SW480 (cell line): ENCODE measurements around the gene CHST13.

Source experiments
- DNase-seq: peaks from one replicate; pipeline ENCODE4 v3.0.0-alpha.2; 2016; ENCODE audit warnings: low spot score

CHST13 gene

DNA sequence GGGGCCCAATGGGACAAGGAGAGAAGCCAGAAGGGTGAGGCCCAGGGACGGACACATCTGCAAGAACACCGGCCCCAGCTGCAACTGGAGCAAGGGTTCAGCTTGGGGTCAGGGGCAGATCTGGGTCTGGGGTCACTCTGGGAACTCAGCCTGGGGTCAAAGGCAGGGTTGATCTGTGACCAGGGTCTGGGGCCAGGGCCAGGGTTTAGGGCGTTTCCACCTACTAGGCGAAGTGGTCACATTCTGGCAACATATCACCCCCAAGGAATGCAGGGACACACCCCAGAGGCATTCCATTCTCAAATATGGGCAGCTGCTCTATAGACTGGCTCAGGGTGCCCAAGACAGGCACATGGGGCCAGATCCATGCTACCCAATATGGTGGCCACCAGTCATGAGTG is 15.4 kb upstream of the CHST13 start:
- DNase-seq, result peak; percentile 93

DNA sequence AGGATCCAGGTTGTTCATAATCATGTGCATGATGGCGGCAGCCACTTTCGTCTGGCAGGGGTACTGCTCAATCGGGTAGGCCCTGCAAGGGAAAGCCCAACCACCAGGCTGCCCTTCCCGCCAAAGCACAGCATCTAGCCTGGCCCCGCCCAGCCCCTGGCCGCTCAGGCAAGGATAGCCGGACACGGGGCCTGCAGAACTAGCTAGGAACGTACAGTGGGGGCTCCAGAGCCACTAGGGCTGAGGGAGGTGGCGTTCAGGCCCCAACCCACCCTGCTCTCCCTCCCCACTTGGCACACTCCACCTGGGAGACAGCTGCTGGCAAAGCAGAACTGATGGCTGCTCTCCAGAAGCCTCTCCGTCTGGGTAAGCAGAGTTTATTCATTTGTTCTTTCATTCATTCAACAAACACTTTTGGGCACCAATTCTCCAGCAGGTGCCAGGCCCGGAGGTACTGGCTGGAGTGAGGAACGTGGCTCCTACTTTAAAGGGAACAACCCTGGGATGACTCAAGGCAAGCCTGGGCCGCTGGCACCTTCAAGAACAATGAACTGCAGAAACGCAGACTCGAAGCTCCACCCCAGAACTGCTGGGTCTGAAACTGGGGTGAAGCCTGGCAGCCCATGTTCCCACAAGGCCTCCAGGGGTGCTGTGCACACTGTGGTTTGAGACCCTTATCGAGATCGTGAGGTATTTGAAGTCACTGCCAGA is 14.2 kb upstream of the CHST13 start:
- peak; percentile 71 for DNase-seq

DNA sequence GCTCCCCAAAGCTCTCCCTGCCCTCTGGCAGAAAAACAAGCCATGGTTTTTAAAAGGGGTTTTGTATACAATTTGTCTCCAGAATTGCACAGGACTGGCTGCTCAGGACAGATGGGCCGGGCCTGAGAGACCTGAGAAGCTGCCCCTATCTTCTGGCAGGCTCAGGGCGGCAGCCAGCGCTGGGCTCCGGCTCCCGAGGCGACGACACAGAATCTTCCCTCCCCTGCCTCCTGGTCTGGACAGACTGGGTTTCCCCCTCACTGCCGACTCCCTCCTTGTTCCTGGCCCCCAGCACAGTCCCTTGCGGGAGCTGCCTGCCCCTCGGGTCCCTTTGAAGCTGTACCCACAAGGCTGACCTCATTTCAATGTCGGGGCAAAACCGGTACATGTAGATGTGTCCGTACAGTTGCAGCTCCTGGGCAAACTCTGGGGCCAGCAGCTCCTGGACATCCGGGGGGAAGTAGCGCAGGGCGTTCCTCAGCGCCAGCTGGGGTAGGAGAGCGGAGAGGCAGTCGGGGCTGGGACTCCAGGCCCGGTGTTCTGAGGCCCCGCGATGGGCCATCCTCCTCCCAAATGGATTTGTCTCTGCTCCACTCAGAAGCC is 13.5 kb upstream of the CHST13 start:
- peak; percentile 67 for DNase-seq

DNA sequence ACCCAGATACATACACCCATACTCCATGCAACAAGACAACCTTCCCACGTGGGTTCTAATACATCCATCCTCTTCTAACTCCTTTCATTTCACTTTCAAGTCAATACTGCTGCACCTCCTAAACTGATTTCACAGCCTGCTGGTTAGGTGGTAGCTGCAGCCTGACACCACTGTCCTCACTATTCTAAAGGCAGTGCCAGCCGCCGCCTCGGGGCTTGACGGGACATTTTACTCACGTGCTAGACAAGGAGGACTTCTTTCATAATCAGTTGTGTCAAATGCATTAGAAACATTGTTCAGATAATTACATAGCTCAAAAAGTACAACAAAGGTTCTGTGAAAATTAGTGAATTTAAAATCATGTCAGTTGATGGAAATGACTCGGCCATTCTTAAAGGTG is 12.7 kb upstream of the CHST13 start:
- no peak for DNase-seq

DNA sequence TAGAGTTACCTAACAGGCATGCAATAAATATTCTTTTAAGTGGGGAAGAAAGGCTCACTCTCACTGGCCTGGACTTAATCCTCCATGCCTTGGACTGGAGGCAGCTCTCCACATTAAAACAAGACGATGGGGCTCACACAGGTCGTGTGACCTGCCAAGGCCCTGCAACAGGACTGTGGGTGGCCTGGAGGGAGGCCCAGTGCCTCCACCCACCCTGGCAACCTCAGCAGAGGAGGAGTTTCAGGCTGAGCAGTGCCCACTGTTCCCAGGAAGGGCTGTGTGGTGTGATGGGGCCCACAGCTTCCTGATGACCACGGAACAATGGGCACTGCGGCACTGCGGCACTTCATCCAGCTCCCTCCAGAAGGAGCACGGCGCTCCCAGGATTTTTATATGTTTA is 11.9 kb upstream of the CHST13 start:
- DNase-seq, result peak; percentile 82

DNA sequence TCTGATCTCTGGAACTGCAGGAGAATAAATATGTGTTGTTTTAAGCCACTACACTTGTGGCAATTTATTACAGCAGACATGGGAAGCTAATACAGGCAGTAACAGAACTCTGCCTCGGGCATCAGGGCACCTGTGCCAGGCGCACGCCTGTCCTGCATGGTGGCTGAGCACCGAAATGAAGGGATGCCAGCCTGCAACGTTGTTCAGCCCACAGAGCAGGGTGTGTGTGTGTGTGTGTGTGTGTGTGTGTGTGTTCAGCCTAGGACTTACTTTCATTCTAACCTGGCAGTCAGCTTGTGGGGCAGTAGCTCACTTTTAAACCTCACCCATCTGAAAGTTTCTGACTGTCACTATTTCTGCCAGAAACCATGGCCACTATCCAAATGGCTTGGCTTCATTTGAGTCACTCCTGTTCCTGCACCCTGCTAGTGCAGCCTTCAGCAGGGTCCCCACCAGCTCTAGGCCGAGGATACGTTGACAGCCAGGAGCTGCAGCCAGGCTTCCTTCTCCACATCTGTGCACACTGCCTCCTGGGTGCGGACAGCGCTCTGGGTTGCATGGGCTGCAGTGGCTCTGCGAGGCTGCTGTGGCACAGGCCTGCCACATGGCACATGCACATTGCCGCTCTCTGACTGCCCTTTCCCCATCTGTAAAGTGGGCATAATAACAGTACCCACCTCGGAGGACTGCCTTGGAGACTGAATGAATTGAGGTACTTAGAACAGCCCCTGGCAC is 10.9 kb upstream of the CHST13 start:
- DNase-seq, result no peak

DNA sequence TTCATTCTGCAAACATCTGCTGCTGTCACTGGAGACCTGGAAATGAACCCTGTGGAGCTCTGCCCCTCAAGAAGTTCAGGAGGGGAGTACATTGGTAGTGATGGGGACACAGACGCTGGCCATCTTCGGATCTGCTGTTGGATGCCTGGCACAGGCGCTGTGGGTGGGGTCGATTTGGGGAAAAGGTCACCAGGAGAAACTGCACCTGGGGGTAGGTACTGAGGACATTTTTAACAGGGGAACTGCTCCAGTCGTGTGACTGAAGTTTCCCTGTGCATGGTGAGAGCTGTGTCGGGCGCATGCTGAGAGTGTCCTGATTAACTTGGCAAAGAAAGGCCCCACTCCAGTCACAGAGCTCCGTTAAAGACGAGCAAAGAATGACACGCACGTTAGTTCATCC is 9.8 kb upstream of the CHST13 start:
- DNase-seq, result no peak

DNA sequence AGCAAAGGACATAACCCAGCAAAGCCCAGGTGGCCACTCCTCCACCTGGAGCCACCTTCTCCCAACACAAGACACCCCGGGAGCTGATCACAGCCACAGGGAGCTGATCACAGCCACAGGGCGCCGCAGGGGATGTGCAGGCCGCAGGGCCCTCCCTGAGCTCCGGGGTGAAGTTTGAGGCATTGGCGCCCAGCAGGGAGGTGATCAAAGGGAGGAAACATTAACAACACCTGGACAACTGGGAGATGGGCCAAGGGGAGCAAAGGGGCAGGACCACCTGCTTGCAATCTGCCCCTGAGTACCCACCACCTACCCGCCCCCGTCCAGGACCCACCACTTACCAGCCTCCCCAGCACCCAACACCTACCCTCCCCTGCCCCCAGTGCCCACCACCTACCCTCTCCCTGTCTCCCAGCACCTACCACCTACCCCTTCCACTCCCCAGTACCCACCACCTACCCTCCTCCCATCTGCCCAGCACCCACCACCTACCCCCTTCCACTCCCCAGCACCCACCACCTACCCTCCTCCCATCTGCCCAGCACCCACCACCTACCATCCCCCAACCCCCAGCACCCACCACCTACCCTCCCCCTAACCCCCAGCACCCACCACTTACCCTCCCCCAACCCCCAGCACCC is 8.8 kb upstream of the CHST13 start:
- peak; percentile 53 for DNase-seq

DNA sequence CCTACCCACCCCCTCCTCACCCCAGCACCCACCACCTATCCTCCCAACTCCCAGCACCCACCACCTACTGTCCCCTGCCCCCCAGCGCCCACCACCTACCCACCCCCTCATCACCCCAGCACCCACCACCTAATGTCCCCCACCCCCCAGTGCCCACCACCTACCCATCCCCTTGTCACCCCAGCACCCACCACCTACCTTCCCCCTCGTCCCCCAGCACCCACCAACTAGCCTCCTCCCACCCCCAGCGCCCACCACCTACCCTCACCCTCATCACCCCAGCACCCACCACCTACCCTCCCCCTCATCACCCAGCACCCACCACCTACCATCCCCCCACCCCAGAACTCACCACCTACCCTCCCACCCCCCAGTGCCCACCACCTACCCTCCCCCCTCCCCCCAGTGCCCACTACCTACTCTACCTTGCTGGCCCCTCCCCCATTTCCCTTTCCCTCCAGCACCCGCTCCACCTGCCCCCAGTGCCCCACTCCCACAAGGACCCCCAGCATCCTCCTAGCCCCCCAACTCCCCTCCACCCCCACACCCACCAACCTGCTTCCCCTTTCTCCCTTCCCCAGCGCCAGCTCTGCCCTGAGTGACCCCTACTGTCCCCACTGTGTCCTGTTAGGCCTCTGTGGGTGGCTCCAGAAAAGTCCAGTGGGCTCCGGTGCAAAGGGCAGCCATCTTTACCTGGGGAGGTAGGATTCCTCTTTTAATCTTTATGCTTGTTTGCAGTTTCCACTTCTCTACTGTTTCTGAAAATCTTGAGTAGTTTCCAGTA is 7.6 kb upstream of the CHST13 start:
- DNase-seq, result no peak

DNA sequence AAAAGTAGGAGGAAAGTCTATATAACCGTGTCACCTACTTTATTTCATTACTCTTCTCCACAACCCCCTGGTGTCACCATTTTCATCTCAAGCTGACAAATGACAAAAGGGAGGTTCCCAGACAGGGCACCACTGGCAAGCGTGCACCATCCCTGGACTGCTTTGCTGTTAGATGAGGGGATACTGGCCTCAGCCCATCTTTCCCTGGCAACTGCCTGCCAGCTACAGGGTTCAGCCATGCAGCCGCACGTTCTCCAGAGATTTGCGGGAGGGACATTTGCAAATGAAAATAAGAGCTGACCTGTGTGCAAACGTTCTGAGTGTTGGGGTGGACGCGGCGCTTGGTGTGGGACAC is 7.0 kb upstream of the CHST13 start:
- DNase-seq, result no peak

DNA sequence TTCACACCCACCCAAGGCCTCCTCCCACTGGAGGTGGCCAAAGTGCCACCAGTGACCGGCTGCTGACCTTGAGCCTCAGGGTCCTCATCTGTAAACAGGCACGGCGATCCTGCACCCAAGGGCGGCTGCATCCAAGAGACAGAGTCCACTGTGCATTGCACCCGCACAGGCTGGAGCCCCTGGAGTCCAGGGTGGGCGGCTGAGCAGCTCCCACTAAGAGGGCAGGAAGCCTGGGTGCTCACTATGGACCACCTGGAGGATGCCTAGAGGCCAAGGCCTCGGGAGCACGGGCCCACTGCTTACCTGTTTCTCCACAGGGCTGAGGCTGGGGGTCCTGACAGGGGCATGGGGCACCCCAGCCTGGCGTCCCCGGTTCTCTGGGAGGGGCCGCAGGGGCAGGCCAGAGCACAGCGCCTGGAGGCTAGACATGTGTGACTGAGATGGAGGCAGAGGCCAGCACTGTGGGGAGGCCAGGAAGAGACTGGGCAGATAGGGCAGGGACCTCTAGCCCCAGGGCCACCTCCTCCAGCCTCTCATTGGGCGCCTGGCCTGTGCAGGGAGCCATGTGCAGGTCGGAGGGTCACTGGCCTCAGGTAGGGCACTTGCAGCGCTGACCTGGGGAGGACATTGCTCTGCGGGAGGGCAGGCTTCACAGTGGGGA is 6.5 kb upstream of the CHST13 start, which contains the start of gene UROC1:
Gene UROC1, minus strand, starts transcription at position 483 of the 661 bp plus-strand sequence. Its CDS starts 54 bp downstream, at position 429.
- DNase-seq, result no peak

DNA sequence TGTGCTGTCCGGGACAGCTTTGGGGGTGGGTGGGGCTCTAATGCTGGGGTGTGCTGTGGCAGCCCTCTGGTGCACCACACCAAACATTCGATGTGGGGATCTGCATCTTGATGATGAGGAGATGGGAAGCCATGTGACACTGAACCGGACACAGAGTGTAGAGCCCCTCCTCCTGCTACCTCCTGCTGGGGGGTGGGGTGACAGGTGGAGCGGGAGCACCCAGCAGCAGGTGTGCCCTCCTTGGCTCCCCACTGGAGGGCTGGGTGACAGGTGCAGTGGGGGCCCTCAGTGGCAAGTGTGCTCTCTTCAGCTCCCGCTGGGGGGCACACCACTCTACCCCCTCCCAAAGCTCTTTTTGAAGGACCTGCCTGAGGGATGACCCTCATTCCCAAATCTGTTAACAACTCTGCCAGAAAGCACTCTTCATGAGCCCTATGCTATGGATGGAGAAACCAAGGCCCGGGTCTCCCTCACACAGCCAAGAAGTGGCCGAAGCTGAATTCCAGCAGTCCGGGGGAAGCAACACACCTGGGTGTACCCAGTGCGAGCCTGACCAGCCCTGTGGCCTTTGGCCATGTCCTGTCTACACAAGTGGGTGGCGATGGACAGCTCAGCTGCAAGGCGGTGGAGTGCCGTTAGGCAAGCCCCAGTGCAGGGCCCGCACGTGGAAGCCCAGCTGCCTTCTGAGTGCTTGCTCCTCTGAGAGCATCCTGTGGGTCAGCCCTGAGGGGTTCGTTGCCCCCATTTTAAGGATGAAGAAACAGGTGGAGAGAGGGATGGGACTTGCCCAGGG is 5.8 kb upstream of the CHST13 start:
- DNase-seq, result peak; percentile 62

DNA sequence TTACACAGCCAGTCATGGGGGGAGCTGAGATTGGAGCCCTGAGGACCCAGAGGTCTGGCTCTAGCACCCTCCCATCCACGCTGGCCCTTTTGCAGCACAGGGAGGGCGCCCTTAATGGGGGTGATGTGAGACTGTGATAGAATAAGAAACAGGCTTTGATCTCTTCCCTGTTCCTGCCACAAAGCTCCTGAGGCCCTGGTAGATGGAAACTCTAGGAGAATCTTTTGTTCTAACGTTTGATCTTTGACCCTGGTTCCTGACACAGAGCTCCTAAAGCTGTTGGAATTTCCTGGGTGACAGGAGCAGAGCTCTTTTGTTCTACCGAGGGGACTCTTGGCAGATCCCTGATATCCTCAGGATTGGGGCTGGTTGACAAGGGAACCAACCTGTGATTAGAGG is 5.2 kb upstream of the CHST13 start:
- DNase-seq, result peak; percentile 90

DNA sequence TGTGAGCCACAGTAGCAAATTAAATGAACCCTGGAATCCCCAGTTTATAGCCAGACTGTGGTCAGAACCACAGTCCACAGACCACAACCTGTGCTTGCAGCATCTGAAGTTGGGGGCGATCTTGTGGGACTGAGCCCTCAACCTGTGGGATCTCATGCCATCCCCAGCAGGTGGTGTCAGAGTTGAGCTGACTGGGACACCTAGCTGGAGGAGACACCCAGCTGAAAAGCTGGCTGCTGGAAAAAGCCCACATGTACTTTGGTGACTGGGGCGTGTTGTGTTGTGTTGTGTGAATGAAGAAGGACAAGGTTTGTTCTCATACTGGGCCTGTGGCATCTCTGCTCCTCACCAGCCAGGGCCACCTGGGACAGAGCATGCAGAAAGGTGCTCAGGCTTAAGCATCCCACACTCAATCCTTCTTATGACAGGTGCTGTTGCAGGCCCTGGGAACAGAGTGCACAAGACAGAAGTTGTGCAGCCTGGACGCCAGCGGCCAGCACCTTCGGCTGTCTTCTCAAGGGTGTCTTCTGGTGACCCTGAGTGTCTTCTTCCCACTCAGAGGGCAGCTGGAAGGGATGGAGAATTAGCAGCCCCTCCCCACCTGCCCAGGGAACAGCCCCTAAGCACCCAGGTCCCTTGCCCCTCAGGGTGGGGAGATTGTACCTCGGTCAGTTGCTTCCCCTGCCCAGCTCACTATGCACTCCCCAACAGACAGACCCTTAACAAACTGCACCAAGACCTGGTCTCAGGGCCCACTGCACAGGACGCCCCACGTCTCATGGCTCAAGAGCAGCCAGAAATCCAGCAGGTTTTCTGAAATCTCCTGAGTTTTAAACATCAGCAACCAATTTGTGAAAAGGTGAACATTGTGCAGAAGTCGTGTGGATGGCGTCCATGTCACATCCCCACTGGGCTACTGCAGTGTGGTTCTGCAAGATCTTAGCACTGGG is 4.2 kb upstream of the CHST13 start:
- peak; percentile 59 for DNase-seq

DNA sequence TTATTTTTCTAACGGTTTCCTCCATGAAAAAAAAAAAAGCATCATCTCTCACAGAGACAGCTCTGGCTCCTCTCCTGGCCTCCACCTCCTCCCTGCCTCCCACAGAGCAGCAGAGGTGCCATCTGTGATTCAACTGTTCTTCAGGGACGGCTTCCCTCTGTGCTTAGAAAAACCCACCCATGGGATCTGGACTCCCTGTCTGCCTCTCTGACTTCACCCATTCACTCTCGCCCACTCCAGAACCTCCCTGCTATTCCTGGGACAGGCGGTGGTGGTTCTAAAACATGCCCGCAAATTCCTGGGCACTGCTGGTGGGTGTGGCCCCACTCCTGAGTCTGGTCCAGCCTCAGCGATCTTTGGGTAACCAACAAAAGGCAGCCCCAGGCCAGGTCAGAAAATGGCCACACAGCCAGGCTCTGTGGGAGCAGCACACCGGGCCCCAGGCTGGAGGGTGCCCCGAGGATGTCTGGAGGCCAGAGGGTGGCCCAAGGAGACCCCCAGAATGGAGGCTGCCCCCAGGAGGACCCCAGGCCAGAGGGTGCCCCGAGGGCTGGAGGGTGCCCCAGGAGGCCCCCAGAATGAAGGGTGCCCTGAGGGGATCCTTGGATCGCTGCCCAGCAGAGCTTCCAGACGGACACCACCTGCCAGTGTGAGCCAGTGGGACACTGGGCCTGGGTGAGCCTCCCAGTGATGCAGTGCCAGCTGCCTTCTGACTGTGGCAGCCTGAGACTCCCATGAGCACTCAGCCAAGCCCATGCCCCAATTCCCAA is 2.6 kb upstream of the CHST13 start:
- DNase-seq, result peak; percentile 67

DNA sequence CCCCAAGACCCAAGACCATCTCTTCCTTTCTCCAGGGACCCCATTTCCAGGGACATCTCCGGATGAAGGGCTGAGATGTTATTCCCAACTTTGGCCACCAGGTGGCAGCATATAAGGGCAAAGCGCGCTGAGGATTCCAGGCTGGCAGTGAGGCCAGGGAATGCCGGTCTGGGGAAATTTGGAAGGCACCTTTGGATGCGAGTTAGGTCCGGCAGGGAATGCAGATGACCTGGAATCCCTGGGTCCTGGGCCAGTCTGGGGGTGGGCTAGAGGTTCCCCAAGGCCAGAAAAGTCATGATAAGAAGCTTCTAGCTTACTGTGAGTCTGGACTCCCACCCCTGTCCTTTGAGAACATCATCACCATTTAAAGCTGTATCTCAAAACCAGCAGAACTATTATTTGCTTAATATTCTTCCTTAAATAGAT is 1.6 kb upstream of the CHST13 start:
- DNase-seq, result peak; percentile 58

DNA sequence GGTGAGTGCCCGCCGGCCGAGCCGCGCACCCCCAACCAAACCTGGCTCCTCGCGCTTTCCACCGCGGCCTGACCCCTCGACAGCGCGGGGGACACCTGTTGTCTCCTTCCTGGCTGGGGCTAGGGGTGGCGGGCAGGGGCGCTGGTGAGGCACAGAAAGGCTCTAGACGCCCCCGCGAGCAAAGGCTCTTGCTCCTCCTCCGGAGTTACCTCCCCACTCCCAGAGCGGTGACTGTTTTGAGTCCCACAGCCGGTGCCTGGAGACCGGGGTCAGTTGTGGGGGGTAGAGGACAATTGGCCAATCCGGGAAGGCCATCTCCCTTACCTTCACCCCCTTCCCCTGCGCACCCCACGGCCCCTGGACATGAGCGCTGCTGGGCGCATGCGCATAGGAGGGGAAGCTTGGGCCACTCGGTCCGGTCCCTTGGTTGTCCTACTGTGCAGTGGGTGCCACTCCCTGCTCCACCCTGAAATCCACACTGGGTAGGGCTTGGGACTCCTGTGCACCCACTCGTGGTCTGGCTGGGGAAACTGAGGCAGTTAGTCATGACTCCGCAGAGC is 554 bp downstream of the CHST13 start:
- DNase-seq, result peak; percentile 64
